ENCODE data around the gene TCEAL1. TPM values are rescaled to one million over a fixed set of nuclear protein-coding genes. Genes with fewer than 3 reads are reported as not detected.
"Not testable (repeated sequence)": the region's sequence is repeated elsewhere in the genome, so short reads cannot be mapped to it uniquely, and the experiment has no call there.

TCEAL1 gene
- polyA plus RNA-seq, 1 donor, result 47.0 TPM

DNA sequence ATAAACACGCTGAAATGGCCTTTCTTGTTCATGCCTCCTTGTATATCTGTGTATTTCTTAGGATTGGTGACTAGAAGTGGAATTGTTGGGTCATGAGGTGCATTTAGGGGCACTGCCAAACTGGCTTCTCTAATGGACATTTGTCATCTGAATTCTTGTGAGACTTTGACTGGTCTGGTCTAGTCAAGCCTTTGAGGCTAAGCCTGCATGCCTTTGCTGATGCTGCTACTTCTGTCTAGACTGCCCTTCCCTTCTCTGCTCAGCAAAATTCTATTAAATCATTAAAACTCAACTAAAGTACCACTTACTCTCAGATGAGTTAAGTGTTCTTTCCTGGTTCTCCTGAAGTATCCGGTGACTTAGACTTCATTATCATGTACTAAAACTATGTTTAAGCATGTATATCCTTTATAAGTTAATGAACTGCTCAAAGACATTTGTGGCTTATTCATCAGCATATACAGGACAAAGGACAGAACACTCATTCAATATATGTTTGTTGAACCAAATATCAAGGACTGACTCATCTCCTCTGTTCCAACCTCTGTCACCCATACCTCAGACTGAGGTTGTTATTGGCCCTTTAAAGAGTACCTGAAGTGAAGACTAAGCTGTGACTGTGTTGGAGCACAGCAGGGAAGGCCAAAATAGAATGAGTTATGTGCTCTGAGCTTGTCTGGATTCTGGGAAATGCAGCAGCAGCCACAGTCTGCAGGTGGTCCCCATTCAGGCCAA is 9.0 kb downstream of the TCEAL1 start:
- DNase-seq, result no peak

DNA sequence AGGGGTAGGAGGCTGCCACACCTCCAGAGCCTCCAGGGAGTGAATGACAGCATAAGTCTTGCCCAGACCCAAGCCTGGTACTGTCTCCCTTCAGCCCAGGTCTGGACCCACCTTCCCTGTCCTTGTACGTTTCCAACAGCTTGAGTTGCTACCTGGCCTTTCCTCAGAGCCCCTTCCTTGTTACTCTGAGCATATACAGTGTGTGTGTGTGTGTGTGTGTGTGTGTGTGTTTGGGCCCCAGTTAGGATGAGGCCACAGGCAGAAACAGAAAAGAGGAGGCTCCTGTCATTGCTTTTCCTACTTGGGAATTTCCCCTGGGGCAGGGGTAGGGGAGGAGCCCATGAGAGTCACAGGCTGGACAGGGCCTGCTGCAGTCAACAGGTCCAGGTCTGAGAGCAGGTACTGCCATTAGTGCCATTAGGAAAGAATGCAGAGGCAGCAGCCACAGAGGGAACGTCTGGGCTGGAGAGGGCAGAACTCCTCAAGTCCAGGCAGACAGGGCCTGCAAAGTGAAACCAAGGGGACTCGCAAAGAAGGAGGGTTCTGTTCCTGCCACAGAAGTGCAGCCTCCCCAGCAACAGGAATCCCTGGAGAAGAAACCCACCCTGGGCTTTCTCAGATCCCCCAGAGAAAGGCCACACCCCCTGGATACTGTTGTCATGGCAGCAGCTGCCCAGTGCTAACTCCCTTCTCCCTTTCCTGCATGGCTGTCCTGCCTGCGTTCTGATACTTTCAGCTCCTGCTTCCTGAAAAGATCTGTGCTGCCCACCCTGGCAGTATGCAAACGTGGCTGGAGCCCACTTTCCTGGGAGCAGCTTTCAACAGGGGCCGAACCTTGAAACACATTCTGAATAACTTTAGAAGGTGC is 9.9 kb downstream of the TCEAL1 start:
- DNase-seq, result not testable (repeated sequence)

DNA sequence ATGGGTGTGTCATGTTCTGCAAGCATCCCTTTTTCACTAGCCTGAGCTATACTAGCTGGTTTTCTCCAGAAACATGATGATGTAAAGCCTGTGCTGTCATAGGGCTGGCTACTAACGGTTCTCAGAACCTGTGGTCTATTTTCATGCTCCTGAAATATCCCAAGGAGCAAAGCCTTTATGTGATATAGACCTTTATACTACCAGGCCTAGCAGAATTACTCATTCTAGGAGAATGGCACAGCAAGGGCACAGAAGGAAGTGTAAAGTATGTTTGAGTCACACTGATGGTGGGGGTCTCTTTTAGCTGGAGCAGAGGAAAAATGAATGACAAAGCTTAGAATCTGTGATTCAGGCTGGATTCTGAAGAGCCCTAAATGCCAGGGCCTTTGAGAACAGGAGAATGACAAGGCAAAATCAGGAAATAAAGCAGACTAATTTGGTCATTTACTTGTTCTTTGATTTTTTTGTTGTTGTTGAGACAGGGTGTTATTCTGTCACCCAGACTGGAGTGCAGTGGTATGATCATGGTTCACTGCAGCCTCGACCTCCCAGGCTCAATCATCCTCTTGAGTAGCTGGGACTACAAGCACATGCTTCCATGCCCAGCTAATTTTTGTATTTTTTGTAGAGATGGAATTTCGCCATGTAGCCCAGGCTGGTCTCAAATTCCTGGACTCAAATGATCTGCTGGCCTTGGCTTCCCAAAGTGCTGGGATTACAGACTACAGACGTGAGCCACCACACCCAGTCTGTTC is 11.8 kb downstream of the TCEAL1 start:
- no peak for DNase-seq

DNA sequence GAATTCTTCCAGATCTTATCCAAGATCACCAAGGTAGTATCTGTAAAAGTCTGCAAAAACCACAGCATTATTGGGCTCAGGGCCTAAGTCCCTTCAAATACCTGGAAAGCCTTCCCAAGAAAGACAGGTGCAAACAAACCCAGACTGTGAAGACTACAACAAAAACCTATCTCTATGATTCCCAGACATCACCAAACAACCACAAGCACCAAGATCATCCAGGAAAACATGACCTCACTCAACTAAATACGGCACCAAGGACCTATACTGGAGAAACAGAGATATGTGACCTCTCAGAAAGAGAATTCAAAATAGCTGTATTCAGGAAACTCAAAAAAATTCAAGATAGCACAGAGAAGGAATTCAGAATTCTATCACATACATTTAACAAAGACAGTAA is 15.3 kb downstream of the TCEAL1 start:
- DNase-seq, result no peak

DNA sequence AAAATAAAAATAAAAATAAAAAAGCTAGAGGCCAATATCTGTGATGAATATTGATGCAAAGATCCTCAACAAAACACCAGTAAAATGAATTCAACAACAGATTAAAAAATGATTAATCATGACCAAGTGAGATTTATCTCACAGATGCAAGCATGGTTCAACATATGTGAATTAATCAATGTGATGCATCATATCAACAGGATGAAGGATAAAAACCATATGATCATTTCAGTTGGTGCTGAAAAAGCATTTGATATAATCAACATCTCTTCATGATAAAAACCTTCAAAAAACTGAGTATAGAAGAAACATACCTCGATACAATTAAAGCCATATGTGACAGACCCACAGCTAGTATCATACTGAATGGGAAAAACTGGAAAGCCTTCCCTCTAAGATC is 18.9 kb downstream of the TCEAL1 start:
- DNase-seq, result no peak

DNA sequence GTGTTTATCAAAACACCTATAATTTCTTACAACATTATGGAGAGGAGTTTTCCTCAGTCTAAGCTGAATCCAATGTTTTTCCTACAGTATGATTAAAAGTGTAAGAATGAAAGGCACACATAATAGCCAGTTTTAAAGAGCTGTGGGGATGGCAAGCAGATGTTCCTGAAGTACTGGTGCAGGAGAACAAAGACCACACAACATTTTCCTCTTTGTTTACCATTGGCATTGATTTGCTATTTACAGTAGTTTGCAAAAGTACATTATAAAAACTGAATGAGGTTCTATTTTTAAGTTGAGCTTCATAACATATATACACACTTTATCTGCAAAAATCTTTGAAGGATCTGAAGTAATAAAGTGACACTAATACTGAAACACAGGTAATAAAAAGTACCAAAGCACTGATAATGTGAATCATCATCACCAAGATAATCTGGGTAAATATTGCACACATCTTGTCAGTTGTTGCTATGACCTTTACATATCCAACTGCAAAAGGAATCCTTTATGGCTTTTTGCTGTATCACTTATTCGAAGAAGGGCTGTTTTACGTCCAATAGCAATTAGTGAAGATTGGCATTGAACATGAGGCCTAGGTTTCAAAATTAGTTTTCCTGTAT is 22.5 kb downstream of the TCEAL1 start:
- DNase-seq, result no peak

DNA sequence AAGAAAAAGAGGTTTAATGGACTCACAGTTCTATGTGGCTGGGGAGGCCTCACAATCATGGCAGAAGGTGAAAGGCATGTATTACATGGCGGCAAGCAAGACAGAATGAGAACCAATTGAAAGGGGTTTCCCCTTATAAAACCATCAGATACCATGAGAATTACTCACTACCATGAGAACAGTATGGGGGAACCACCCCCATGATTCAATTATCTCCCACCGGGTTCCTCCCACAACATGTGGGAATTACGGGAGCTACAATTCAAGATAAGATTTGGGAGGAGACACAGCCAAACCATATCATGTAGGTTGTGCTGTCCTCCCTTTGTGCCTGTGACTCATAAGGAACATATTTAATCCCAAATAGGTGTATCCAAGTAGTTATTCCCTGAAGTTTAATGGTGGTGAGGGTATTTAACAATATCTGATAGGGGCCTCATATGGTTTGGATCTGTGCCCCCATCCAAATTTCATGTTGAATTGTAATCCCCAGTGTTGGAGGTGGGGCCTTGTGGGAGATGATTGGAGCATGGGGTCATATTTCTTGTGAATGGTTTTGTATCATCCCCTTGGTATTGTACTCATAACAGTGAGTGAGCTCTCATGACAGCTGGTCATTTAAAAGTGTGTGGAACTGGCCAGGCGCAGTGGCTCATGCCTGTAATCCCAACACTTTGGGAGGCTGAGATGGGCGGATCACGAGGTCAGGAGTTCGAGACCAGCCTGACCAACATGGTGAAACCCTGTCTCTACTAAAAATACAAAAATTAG is 26.6 kb downstream of the TCEAL1 start:
- not testable (repeated sequence) for DNase-seq

DNA sequence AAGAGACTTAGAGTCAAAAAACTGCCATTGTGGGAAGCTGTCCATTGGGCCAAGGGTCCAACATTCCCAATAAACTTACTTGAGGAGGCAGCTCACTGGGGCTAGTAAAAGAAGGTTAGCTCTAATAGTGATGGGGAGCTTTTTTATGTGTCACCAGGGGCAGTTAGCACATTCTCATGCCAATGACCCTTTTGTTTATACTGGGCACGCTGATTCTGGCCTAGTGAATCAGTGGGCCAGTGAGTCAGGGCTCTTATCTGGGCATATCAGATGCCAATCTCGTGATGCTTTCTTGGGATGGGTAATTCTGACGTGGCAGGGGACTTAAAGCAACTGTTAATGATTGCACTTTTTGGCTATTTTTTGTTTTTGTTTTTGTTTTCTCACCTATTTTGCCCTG is 27.8 kb downstream of the TCEAL1 start:
- DNase-seq, result no peak

DNA sequence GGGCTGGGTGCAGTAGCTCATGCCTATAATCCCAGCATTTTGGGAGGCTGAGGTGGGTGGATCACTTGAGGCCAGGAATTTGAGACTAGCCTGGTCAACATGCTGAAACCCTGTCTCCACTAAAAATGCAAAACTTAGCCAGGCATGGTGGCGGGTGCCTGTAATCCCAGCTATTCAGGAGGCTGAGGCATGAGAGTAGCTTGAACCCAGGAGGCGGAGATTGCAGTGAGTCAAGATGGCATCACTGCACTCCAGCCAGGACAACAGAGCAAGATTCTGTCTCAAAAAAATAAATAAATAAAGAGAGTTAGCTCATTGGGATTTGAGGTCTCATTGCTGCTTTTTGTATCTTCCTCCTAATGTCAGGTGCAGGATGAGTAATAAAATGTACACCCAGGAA is 28.3 kb downstream of the TCEAL1 start:
- DNase-seq, result not testable (repeated sequence)

DNA sequence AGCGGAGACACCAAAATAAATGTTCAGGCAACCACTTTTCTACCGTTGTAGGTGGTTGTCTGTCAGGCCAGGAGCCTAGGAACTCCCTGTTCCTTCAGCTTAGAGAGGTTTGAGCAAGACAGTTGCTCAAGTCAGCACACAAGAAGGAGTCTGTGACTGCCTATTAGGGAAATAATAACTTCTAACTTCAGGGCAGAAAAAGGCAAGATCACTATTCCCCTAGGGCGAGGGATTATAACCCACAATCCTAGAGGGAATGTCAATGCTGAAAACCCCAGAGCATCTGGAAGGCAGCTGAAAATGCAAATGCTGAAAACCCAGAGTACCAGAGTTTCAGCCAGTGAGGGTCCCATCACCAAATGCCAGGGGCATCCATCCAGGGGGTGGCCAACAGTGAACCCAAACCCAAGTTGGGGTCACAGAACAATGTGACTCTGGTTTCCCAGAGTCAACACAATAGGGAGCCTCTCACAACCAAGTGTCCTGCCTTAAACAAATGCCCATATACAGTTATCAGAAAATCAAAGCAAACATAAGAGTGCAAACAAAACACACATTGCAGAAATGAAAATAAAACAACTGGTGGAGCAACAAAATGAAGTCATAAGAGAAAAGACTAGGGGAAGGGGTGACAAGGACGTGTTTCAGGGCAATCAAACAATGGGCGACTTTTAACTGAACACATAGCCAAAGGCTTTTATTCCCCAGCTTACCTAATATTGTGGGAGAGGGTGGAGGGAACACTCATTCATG is 30.1 kb downstream of the TCEAL1 start:
- DNase-seq, result no peak

DNA sequence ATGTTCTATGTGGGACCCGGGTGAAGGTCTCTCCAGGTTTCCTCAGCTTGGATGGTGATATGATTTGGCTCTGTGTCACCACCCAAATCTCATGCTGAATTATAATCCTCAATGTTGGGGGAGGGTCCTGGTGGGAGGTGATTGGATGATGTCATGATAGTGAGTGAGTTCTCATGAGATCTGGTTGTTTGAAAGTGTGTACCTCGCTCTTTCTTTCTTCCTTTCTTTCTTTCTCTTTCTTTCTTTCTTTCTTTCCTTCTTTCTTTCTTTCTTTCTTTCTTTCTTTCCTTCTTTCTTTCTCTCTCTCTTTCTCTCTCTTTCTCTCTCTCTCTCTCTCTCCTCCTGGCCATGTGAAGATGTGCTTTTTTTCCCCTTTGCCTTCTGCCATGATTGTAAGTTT is 30.7 kb downstream of the TCEAL1 start:
- DNase-seq, result not testable (repeated sequence)

DNA sequence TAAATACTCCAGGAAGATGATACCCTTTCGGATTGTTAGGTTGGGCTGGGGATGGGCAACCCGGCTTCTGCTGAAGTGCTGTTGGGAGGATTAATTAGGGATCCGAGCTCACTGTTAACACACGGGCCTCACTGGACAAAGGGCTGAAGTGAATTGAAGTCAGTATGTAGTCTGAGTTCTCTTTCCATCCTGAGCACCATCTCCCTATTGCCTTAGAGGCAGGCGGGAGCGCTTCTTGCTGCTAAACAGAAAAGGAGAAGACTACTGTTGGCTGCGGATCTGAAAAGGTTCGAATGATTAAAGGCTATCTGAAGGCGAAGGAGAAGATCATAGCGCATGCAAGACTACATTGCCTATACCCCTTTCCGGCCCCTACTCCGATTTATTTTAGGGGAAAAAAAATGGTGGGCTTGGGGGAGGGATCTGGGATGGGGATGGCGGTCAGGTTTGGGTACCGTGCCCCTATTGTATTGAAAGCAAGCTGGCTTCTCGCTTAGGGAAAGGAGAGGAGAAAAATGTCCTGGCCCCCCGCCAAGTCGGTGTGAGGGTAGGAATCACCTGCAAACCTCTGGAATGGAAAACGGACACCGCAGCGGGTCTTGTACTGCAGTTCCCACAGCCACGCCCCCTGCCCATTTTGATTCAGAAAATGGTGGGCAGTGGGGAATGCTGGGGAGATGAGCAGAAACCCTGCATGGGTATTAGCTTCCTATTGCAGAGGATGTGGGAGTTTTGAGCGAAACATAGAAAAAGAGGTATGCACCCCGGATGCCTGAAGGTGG is 35.4 kb downstream of the TCEAL1 start:
- DNase-seq, result no peak

DNA sequence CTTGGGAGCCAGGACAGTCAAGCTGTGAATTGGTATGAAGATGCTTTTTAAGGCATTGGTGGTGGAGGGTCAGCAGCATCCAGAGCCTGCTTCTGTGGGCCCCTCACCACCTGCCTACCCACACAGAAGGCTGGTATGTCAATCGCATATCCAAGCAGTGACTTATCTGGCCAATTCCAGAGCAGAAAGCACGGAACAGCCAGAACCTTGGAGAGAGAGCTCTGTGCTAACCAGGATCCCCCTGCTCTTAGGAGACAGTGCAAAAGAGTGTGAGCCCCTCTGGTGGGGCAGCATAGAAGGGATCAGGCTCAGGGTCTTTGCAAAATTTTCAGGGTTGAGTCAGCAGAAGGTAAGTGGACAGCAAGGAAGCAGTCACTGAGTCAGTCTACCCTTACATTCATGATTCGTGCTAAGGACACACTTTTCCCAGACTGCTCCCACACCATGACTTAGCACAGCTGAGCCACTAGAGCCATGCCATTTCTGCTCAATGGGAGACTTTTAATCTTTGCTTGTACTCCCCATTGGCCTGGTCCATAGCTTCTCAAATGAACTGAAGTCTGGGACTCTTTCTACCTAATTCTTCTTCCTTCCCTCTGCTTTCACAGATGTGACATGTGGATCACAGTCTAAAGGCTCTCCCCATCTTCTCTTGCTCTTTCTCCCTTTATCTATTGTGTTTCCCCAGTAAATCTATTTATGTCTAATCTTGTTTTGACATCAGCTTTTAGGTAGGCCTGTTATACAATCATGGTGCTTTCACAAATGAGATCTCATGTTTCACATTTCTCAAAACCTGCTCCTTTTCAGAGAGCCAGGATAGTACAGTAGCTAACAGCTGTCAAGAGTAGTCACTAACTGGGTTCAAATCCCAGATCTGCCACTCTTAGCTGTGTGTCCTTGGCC is 37.7 kb downstream of the TCEAL1 start:
- DNase-seq, result no peak

DNA sequence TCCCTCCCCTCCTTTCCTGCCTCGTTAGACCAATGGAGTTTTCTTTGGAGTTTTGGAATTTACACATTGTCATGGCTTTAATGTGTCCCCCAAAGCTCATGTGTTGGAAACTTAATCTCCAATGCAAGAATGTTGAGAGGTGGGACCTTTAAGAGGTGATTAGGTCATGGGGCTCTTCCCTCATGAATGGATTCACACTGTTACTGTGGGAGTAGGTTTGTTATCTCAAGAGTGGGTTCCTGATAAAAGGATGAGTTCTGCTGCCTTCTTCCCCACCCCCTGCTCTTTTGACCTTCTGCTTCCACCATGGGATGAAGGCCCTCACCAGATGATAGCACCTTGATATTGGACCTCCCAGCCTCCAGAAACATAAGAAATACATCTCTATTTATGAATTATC is 41.0 kb downstream of the TCEAL1 start:
- DNase-seq, result no peak

DNA sequence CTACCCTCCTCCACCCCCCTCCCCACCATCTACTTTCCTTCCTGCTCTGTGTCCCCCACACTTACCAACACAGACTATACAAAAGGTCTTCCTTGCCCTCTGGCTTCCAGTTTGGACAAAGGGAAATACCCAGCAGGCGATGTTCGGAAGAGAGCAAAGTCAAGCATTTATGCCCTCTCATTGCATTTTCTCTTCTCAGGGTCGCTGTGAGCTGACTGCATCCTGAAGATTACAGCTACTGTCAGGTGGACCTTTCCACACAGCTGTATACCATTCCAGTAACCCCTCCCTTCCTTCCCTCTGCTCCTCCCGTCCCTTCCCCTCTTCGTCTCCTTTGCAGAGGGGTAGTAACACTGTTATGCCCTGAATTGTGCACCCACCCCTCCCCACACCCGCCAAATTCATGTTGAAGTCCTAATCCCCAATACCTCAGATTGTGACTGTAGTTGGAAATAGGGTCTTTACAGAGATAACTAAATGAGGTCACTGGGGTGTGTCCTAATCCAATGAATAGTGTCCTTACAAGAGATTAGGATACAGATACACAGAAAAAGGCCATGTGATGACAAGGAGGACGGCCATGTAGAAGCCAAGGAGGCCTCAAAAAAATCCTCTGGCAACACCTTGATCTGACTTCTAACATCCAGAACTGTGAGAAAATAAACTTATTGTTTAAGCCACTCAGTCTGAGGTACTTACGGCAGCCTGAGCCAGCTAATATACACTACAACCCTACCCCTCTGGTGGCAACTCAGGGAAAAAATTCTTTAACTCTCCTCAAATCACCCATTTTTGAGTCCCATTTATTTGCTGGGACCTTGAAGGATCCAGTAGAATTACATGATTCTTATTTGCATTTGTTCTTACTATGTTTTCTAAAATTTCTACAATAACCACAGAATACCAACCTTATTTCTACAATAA is 46.0 kb downstream of the TCEAL1 start:
- DNase-seq, result no peak

DNA sequence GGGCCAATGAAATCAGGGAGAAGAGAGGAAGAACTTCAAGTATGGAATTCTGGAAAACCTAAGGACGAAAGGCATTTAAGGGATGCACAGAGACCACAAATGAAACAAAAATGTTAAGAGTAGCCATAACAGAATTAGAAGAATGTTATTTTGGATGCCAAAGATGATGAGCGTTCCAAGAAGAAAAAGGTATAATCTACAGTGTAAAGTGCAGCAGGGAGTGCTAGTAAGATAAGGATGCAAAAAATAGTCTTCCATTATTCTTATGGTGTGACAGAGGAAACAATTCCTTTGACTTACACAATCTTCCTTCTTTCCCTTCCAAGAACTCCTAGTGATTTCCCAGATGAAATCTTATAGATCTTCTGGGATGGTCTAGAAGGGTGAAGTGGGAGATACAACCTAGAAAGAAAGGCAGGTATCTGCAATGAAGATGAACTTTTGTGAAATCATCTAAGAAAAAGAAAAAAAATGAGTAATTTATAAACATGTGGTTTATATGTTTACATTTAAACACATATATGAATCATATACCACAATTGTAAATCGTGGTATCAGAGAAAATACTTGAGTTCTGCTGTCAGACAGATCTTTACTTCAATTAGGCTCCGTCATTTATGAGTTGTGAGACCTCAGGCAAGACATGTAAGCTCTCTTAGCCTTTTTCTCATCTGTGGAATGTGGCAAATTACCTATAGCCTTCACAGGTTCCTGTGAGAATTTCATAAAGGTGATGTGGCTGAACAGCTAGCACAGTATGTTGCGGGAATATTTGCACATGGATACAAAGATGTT is 49.6 kb downstream of the TCEAL1 start:
- DNase-seq, result no peak
